B cell (primary cell): ENCODE data around the gene PDE11A.

ENCODE experiments used
- CTCF ChIP-seq: fragments of 200-600 bp; IDR thresholded peaks from one replicate; pipeline ENCODE4 v1.8.0; 2022; ENCODE audit warnings: antibody characterized with exemption, mild to moderate bottlenecking
- EZH2 ChIP-seq: IDR thresholded peaks from 2 replicates; pipeline ENCODE4 v1.6.1; 2012; ENCODE audit warnings: borderline replicate concordance, low read depth, mild to moderate bottlenecking, moderate library complexity, low read length; ENCODE audit not compliant: insufficient read depth, poor library complexity, severe bottlenecking

GRCh38 chr2:177712462-177712861 lies 360.1 kb downstream of the PDE11A start:
- no peak for TF ChIP-seq CTCF
- no peak for TF ChIP-seq EZH2
